Activated B cell treated with CpG ODN at 0.5 μM for 24 hours (primary cell): ENCODE data around the gene SHC3. TPM values are rescaled to one million over a fixed set of nuclear protein-coding genes. Genes with fewer than 3 reads are reported as not detected.
A peak's percentile ranks its signal among the peaks of the same experiment; 100 is the strongest.

Experiments
- ATAC-seq: fragments of 200-7000 bp; cut with Tn5 transposase; one replicate; pipeline ENCODE4 v1.10.0; 2021; ENCODE audit warnings: low read depth, mild to moderate bottlenecking, moderate library complexity
- CTCF ChIA-PET: fragments of 350-600 bp; sonication (Branson Sonifier 250); formaldehyde crosslinking; loops from one replicate; lab custom pipeline; 2021; ENCODE audit warnings: antibody characterized with exemption; lab: Charles Lee
- POLR2A ChIA-PET: fragments of 350-600 bp; sonication (Branson Sonifier 250); formaldehyde crosslinking; loops from one replicate; lab custom pipeline; 2021; ENCODE audit warnings: antibody characterized with exemption; lab: Charles Lee
- DNase-seq: peaks from one replicate; pipeline ENCODE4 v3.0.0; 2022
- H3K27ac Mint-ChIP-seq: one replicate; pipeline ENCODE4 v1.8.0; 2020; ENCODE audit warnings: mixed read lengths
- H3K27me3 Mint-ChIP-seq: one replicate; pipeline ENCODE4 v1.8.0; 2021; ENCODE audit warnings: mixed read lengths
- H3K36me3 Mint-ChIP-seq: one replicate; pipeline ENCODE4 v1.8.0; 2021; ENCODE audit warnings: low read depth, mixed read lengths
- H3K4me1 Mint-ChIP-seq: one replicate; pipeline ENCODE4 v1.8.0; 2021; ENCODE audit warnings: mixed read lengths
- H3K4me3 Mint-ChIP-seq: one replicate; pipeline ENCODE4 v1.8.0; 2020; ENCODE audit warnings: mild to moderate bottlenecking, mixed read lengths
- H3K9me3 Mint-ChIP-seq: one replicate; pipeline ENCODE4 v1.8.0; 2020; ENCODE audit warnings: mixed read lengths
- CTCF ChIP-seq: fragments of 200-600 bp; IDR thresholded peaks from one replicate; pipeline ENCODE4 v1.8.0; 2022; ENCODE audit warnings: antibody characterized with exemption, mild to moderate bottlenecking
- intact Hi-C: fragments of 100-400 bp; cut with micrococcal nuclease; formaldehyde crosslinking; loops from one replicate; pipeline ENCODE4 v1.15.1; 2024
- total RNA-seq: library from RNA; stranded (reverse); gene quantifications from 2 replicates; pipeline ENCODE4 v1.2.3, GENCODE V29; 2022

Gene SHC3
- total RNA-seq, 1 donor from 2014 or later, result not detected

GRCh38 chr9:88988796-88989641 lies 189.6 kb downstream of the SHC3 start:
- peaks cover 31% of the 10 kb centered on the region for H3K27me3 Mint-ChIP-seq

GRCh38 chr9:88987661-88988060 lies 191.0 kb downstream of the SHC3 start:
- ChIA-PET POLR2A (no interaction called here), CTCF (no interaction called here)
- Mint-ChIP-seq H3K36me3 (no peaks in the 10 kb centered on the region), H3K27ac (no peak overlapping the region), H3K4me3 (no peak overlapping the region), H3K9me3 (no peaks in the 10 kb centered on the region), H3K27me3 (peaks cover 23% of the 10 kb centered on the region), H3K4me1 (peaks cover 15% of the 10 kb centered on the region)
- ATAC-seq (no peak), DNase-seq (no peak)
- intact Hi-C loops, result no loop called here
- TF ChIP-seq CTCF, result no peak

More at GRCh38 chr9:88988796-88989641, 189.6 kb downstream of the SHC3 start:
- ChIA-PET POLR2A (no interaction called here), CTCF (no interaction called here)
- Mint-ChIP-seq H3K36me3 (no peaks in the 10 kb centered on the region), H3K9me3 (no peaks in the 10 kb centered on the region), H3K27ac (no peak overlapping the region), H3K4me3 (peak overlapping the region; percentile 9), H3K4me1 (peaks cover 15% of the 10 kb centered on the region)
- ATAC-seq (peak; percentile 73), DNase-seq (no peak)
- intact Hi-C loops, result no loop called here
- TF ChIP-seq CTCF, result no peak

- no peak overlapping the region for H3K27ac Mint-ChIP-seq
- H3K9me3 Mint-ChIP-seq, result no peaks in the 10 kb centered on the region
- H3K4me3 Mint-ChIP-seq, result no peak overlapping the region
- DNase-seq (no peak), ATAC-seq (no peak)
- ChIA-PET CTCF (no interaction called here), POLR2A (no interaction called here)
- H3K36me3 Mint-ChIP-seq, result no peaks in the 10 kb centered on the region
- peaks cover 10% of the 10 kb centered on the region for H3K4me1 Mint-ChIP-seq
- intact Hi-C loops, result no loop called here
- peaks cover 17% of the 10 kb centered on the region for H3K27me3 Mint-ChIP-seq
- no peak for TF ChIP-seq CTCF
These were observed 191.8 kb downstream of the SHC3 start for GRCh38 chr9:88986776-88987175.

- no peaks in the 10 kb centered on the region for H3K36me3 Mint-ChIP-seq
- no peak for TF ChIP-seq CTCF
- no peak overlapping the region for H3K4me3 Mint-ChIP-seq
- ATAC-seq, result no peak
- peaks cover 9% of the 10 kb centered on the region for H3K4me1 Mint-ChIP-seq
- ChIA-PET CTCF (no interaction called here), POLR2A (no interaction called here)
- DNase-seq, result no peak
- H3K27me3 Mint-ChIP-seq, result peaks cover 14% of the 10 kb centered on the region
- no peak overlapping the region for H3K27ac Mint-ChIP-seq
- intact Hi-C loops, result no loop called here
- H3K9me3 Mint-ChIP-seq, result no peaks in the 10 kb centered on the region
These were observed 193.0 kb downstream of the SHC3 start for GRCh38 chr9:88985616-88986015.

GRCh38 chr9:88984543-88984883 lies 194.1 kb downstream of the SHC3 start:
- Mint-ChIP-seq H3K27ac (no peak overlapping the region), H3K27me3 (peaks cover 10% of the 10 kb centered on the region), H3K4me3 (no peak overlapping the region), H3K9me3 (no peaks in the 10 kb centered on the region), H3K36me3 (no peaks in the 10 kb centered on the region), H3K4me1 (peaks cover 5% of the 10 kb centered on the region)
- intact Hi-C loops, result no loop called here
- ChIA-PET CTCF (no interaction called here), POLR2A (no interaction called here)
- DNase-seq (no peak), ATAC-seq (no peak)
- TF ChIP-seq CTCF, result no peak
